GM21526 (cell line): ENCODE measurements around the gene FBXL3.
A peak's percentile ranks its signal among the peaks of the same experiment; 100 is the strongest.
"Not testable (repeated sequence)": the region's sequence is repeated elsewhere in the genome, so short reads cannot be mapped to it uniquely, and the experiment has no call there.

Experiments used
- ATAC-seq: cut with Tn5 transposase; IDR thresholded peaks from one replicate; pipeline ENCODE4 v1.9.1; 2021; ENCODE audit warnings: moderate library complexity; ENCODE audit not compliant: unreplicated experiment, low FRiP score

FBXL3 gene

GRCh38 chr13:76991796-76992547, 35.0 kb downstream of the FBXL3 start, which contains the start of gene CLN5:
CLN5 (plus strand) TSS chr13:76992081; CDS start chr13:76992099, 18 bp downstream.
- ATAC-seq: peak; percentile 96

GRCh38 chr13:76991432-76991795, 35.5 kb downstream of the FBXL3 start:
- ATAC-seq: peak; percentile 46

- no peak for ATAC-seq
These were observed 43.3 kb downstream of the FBXL3 start for GRCh38 chr13:76983676-76984075.

- no peak for ATAC-seq
These were observed 44.9 kb downstream of the FBXL3 start for GRCh38 chr13:76982061-76982460.

DNA sequence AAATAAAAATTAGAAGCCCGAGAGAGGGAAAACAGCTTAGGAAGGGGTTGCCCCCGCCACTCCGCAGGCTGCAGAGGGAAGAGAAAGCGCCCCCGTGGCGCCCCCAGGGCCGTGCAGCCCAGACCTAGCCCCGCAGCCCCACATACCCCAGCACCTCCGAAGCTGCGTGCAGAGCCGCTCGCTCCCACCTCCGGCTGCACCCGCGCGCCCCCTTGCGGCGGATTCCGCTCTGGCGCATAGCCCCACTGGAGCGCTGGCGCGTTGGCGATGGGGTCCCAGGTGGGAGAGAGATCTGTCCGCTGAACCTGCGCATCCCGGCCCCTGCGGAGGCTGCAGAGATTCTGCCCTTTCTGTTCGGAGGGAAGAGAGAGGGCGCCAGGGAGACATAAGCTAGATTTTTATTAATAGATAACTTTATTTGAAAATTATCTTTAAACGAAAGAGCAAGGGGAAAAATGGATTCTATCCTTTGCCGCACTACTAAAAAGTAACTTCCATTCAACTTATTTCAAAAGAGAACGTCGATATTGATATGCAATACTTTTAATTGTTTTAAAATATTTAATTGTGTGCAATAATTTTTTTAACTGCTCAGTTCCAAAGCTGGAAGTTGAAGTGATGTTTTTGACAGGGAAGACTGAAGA, 46.8 kb downstream of the FBXL3 start:
- peak; percentile 99 for ATAC-seq

- no peak for ATAC-seq
These were observed 50.0 kb downstream of the FBXL3 start for GRCh38 chr13:76976929-76977328.

DNA sequence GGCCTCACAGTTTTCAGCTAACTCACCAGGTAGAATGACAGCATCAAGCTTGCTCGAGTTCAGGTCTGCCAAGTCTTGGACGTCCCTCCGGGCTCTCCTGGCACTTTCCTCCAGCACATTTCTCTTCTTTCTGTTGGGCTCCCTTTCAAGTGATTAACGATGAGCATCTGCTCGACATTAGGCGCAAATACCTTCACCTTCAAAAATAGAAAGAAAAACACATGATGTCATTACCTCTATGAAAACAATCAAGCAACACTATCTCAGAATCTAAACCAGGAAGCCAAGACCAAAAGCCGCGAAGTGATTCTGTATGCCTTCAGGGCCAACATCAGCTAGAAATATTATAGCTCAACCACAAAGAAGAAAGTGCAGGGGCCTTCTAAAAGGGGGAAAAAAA, 50.5 kb downstream of the FBXL3 start:
- ATAC-seq: no peak

GRCh38 chr13:76975863-76976262, 51.1 kb downstream of the FBXL3 start:
- no peak for ATAC-seq

- no peak for ATAC-seq
These were observed 52.4 kb downstream of the FBXL3 start for GRCh38 chr13:76974618-76974975.

DNA sequence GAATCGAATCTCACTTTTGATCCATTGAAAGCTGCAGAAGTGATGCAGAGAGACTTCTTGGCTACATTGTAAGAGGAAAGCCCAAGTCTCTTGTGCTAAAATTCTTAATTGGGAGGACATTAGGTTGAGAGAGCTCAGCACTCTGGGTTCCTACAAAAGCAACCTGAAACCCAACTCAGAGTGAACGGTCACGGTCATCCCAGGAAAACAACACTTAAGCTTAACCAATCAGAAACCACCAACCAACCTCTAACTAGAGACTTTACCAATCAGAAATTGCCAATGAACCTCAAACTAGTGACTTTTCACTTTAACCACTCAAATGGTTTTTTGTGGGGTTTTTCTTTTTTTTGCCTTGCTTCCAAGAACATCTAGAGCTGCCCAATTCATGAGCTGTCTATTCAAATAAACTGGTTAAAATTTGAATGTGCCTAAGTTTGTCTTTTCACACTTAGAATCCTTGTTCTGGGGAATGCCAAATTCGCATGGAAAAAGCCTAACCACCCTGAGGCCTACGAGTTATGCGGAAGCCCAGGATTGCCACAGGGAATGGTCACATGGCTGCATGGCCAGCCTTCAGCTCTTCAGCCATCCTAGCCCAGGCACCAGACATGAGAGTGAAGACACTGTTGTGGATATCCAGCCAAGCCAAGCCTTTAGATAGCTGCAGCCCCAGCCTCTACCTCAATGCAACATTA, 52.9 kb downstream of the FBXL3 start:
- ATAC-seq: no peak

DNA sequence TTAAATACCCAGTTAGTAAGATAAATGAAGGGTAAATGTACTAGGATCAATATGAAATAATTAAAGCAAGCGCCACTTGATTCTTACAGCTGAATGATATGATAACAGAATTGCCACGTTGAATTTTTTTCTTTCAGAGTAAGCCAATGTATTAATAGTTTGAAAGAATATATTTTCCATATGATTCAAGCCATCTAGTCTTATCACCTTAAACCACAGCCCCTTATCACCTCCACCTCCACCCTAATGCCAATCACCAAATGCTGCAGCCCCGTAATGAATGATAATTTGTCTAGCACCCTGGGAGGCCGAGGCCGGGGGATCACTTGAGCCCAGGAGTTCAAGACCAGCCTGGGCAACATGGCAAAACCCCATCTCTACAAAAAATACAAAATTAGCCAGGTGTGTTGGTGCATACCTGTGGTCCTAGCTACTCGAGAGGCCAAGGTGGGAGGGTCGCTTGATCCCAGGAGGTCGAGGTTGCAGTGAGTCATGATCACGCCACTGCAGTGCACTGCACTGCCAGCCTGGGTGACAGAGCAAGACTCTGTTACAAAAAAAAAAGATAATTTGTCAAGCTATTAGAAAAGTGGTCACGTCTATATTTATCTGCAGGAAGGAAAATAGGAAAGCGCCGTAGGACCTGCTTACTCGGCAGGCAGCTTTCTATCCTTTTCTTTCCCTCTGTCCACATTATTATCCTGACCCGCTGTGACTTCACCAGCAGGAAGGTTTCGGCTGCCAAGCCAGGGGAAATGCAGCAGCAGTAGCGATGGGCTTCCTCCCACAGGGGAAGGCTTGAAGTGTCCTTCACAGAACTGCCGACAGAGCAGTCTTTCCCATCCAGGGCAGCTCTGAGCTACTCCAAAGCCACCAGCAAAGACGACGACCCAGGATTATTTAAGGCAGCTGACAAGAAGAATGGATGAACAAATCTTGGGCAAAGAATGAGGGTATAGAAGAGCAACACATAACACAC, 54.8 kb downstream of the FBXL3 start:
- ATAC-seq: no peak

DNA sequence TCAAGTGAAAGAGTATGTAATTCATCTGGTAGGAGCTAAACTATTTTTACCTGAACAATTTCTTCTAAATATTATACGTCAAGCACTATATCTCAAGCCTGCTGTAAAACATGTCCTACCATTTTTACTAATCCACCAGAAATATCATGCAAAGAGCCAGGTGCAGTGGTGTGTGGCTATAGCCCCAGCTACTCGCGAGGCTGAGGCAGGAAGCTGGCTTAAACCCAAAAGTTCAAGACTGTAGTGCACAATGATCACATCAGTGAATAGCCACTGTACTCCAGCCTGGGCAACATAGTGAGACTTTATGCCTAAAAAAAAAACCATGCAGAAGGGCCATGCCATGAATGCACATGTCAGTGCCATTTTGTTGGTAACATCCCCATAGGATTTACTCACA, 55.7 kb downstream of the FBXL3 start:
- no peak for ATAC-seq

GRCh38 chr13:76969488-76970365, 57.2 kb downstream of the FBXL3 start:
- no peak for ATAC-seq

DNA sequence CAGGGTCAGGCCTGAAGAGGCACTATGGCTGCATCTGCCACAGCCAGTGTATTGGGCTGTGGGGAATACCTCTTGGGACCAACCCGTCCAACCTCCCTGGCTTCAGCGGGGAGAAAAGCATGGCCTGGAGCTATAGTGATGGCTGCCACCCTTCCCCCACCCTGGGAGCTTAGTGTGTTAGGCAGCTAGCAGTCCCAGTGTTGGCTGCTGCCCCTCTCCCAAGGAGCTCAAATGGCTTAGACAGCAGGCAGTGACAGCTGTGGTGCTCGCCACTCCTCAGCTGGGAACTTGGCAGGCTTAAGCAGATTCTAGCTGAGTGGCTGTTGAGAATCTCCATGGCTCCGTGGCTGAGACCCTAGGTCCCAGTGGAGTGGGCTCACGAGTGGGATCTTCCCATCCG, 58.9 kb downstream of the FBXL3 start:
- no peak for ATAC-seq

GRCh38 chr13:76967031-76967430, 59.9 kb downstream of the FBXL3 start:
- no peak for ATAC-seq

- ATAC-seq: no peak
These were observed 61.1 kb downstream of the FBXL3 start for GRCh38 chr13:76965759-76966421.

DNA sequence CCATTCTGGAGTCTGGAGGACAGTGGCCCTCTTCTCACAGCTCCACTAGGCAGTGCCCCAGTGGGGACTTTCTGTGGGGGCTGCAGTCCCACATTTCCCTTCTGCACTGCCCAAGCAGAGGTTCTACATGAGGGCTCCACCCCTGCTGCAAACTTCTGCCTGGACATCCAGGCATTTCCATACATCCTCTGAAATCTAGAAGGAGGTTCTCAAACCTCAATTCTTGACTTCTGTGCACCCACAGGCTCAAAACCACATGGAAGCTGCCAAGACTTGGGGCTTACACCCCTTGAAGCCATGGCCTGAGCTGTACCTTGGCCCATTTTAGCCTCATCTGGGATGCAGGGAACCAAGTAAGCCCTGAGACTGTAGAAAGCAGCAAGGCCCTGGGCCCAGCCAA, 67.2 kb downstream of the FBXL3 start:
- ATAC-seq: not testable (repeated sequence)

GRCh38 chr13:76958841-76959432, 68.0 kb downstream of the FBXL3 start:
- no peak for ATAC-seq

GRCh38 chr13:76955661-76956060, 71.3 kb downstream of the FBXL3 start:
- ATAC-seq: no peak
